ENCODE measurements around the gene CYP2C9.

- TF ChIP-seq POLR2A (IDR thresholded peaks at IDR 0.05; ENCODE audit: low read depth, low read length) = no peak
- no peak for TF ChIP-seq TAF1 (IDR thresholded peaks at IDR 0.05; ENCODE audit: borderline replicate concordance, low read depth, low read length)
Measured at GRCh38 chr10:95026461-95026860, 88.0 kb downstream of the CYP2C9 start.
